Measurements from ENCODE around the gene EPN3.

Gene EPN3

DNA sequence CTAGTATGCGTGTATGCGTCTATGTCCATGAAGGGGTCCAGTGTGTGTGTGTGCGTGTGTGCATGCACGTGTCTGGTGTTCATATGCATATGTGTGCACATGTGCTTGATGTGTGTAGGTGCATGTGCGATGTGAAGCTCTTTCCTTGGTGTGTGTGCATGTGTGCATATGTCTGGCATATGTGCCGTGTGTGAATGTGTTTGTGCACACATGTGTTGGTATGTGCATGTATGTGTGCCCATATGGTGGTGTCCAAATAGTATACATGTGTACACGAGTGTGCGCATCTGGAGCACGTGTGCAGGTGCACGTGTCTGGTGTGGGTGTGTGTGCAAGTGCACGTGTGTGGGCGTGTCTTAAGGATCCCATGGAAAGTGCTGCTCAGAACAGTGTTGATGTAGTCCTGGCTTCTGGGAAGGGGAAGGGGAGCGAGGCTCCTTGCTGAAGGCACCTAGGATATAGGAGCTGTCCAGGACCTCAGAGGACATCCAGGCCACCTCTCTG, 45.0 kb downstream of the EPN3 start:
- Histone ChIP-seq H3K36me3 (ENCODE audit: insufficient read depth, low read length) (no peaks in the 10 kb centered on the region), H3K9me3 (replicated peaks; ENCODE audit: low read length) (no peaks in the 10 kb centered on the region), H3K4me2 (ENCODE audit: low read length) (no peak overlapping the region), H3K4me1 (ENCODE audit: control insufficient read depth, insufficient read depth, low read length) (no peaks in the 10 kb centered on the region), H3K9ac (ENCODE audit: low read depth, low read length) (no peak overlapping the region), H3K4me3 (ENCODE audit: low read length) (no peak overlapping the region), H3K27me3 (ENCODE audit: control insufficient read depth, insufficient read depth, low read length) (peaks cover 74% of the 10 kb centered on the region)

DNA sequence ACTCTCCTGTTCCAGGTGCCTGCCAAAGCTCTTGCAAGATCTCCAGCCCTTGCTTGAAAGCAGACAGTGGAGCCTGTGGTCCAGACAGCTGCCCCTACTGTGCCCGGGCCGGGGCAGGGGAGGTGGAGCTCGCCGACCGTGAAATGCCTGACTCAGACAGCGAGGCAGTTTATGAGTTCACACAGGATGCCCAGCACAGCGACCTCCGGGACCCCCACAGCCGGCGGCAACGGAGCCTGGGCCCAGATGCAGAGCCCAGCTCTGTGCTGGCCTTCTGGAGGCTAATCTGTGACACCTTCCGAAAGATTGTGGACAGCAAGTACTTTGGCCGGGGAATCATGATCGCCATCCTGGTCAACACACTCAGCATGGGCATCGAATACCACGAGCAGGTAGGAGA, 45.6 kb downstream of the EPN3 start:
- H3K4me1 ChIP-seq (ENCODE audit: control insufficient read depth, insufficient read depth, low read length), result no peaks in the 10 kb centered on the region
- H3K27me3 ChIP-seq (ENCODE audit: control insufficient read depth, insufficient read depth, low read length), result peaks cover 74% of the 10 kb centered on the region
- no peak overlapping the region for H3K9ac ChIP-seq (ENCODE audit: low read depth, low read length)
- H3K9me3 ChIP-seq (replicated peaks; ENCODE audit: low read length), result no peaks in the 10 kb centered on the region
- no peak overlapping the region for H3K4me3 ChIP-seq (ENCODE audit: low read length)
- H3K4me2 ChIP-seq (ENCODE audit: low read length), result no peak overlapping the region
- H3K36me3 ChIP-seq (ENCODE audit: insufficient read depth, low read length), result no peaks in the 10 kb centered on the region

DNA sequence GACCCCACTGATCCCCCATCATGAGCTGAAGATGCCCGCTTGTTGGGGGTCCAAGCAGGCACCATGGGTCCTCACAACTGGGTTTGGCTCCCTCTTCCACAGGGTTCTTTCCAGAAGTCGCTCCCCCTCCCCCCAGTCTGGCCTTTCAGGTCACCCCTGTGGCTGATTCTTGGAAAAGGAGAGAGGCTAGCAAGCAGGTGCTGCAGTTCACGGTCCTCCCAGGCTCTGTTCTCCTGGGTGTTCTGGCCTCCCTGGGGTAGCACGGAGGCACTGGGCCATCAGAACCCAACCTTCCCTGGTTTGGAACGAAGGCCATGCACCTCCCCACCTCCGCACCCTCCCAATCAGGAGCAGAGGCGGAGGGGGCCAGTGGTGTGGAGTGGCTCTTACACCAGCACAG, 46.9 kb downstream of the EPN3 start:
- H3K4me2 ChIP-seq (ENCODE audit: low read length), result no peak overlapping the region
- no peak overlapping the region for H3K9ac ChIP-seq (ENCODE audit: low read depth, low read length)
- no peaks in the 10 kb centered on the region for H3K4me1 ChIP-seq (ENCODE audit: control insufficient read depth, insufficient read depth, low read length)
- peaks cover 77% of the 10 kb centered on the region for H3K27me3 ChIP-seq (ENCODE audit: control insufficient read depth, insufficient read depth, low read length)
- H3K9me3 ChIP-seq (replicated peaks; ENCODE audit: low read length), result no peaks in the 10 kb centered on the region
- no peak overlapping the region for H3K4me3 ChIP-seq (ENCODE audit: low read length)
- no peaks in the 10 kb centered on the region for H3K36me3 ChIP-seq (ENCODE audit: insufficient read depth, low read length)

DNA sequence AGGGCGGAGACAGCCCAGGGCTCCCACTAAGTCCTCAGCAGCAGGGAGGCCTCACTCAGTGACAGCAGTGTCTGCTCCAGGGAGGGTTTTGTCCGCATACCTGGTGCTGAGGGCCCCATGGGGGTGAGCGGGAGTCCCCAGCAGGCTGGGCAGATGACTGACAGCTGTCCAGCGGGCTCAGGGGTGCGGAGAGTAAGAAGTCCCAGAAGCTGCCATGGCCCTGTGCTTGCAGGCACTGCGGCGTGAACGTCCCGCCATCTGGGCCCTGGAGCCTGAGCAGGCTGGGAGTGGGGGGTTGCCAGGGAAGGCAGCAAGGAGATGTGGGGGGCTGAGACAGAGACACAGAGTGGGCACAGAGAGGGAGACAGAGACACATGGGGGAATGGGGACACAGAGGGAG, 48.1 kb downstream of the EPN3 start:
- H3K9ac ChIP-seq (ENCODE audit: low read depth, low read length), result no peak overlapping the region

DNA sequence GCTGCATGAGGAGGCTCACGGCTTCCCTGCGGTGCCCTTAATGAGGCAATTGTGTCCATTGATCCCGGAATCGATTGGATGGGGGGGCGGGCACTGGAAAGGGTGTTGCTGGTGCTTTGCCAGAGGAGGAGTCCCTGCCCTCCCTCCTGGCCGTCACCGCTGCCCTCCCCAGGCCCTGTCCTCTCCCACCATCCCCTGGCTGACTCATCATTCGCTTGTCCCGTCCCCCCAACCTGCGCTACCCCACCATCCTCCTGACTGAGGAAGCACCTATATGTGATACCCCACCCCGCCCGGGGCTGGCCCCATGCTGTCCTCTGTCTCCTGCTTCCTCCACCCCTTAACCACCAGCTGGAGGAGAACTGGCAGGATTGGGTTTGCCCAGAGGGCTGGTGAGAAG, 48.8 kb downstream of the EPN3 start:
- no peak overlapping the region for H3K4me2 ChIP-seq (ENCODE audit: low read length)
- H3K36me3 ChIP-seq (ENCODE audit: insufficient read depth, low read length), result no peaks in the 10 kb centered on the region
- H3K4me3 ChIP-seq (ENCODE audit: low read length), result no peak overlapping the region
- H3K27me3 ChIP-seq (ENCODE audit: control insufficient read depth, insufficient read depth, low read length), result peaks cover 76% of the 10 kb centered on the region
- H3K4me1 ChIP-seq (ENCODE audit: control insufficient read depth, insufficient read depth, low read length), result no peaks in the 10 kb centered on the region
- H3K9me3 ChIP-seq (replicated peaks; ENCODE audit: low read length), result no peaks in the 10 kb centered on the region
- H3K9ac ChIP-seq (ENCODE audit: low read depth, low read length), result no peak overlapping the region

More for the DNA sequence above, 48.1 kb downstream of the EPN3 start:
- no peaks in the 10 kb centered on the region for H3K9me3 ChIP-seq (replicated peaks; ENCODE audit: low read length)
- no peaks in the 10 kb centered on the region for H3K4me1 ChIP-seq (ENCODE audit: control insufficient read depth, insufficient read depth, low read length)
- H3K4me3 ChIP-seq (ENCODE audit: low read length), result no peak overlapping the region
- no peak overlapping the region for H3K4me2 ChIP-seq (ENCODE audit: low read length)
- peaks cover 72% of the 10 kb centered on the region for H3K27me3 ChIP-seq (ENCODE audit: control insufficient read depth, insufficient read depth, low read length)
- H3K36me3 ChIP-seq (ENCODE audit: insufficient read depth, low read length), result no peaks in the 10 kb centered on the region

DNA sequence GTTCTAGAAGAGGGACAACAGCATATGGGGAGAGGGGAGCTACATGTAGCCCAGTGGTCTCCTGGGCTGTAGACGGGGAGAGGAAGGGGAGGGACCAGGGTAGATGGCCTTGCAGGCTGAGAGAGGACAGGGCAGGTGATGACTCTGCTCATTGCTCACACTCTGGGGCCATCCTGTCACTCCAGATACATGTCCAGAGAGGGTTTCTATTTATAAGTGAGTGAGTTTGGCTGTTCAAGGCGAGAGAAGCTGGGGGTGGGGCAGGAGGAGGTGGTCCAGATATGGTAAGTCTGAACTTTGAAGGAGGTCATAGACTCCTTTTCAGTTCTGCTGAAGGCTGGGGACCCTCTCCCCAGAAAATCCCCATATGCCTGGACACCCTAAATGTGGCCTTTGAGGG, 50.2 kb downstream of the EPN3 start:
- Histone ChIP-seq H3K9me3 (replicated peaks; ENCODE audit: low read length) (no peaks in the 10 kb centered on the region), H3K4me3 (ENCODE audit: low read length) (no peak overlapping the region), H3K9ac (ENCODE audit: low read depth, low read length) (no peak overlapping the region), H3K27me3 (ENCODE audit: control insufficient read depth, insufficient read depth, low read length) (peaks cover 74% of the 10 kb centered on the region), H3K4me1 (ENCODE audit: control insufficient read depth, insufficient read depth, low read length) (no peaks in the 10 kb centered on the region), H3K36me3 (ENCODE audit: insufficient read depth, low read length) (no peaks in the 10 kb centered on the region), H3K4me2 (ENCODE audit: low read length) (no peak overlapping the region)

DNA sequence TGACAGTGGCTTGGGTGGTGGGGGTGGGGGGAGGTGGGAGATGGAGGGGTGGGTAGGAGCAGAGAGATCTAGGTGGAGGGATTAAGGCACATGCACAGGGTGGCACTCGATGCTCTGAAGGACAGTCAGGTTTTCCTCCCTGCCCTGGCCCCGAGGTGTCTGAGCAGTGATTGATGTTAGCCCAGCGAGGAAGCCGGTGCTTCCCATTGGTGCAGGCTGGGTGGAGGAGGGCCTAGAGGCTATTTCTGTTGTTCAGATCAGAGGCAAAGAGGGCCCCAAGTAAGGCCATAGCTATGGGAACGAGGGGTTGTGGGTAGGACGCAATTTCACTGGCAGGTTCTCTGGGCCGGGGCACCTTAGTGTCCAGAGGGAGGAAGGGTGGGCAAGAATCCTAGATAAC, 51.1 kb downstream of the EPN3 start:
- Histone ChIP-seq H3K9me3 (replicated peaks; ENCODE audit: low read length) (no peaks in the 10 kb centered on the region), H3K4me3 (ENCODE audit: low read length) (no peak overlapping the region), H3K27me3 (ENCODE audit: control insufficient read depth, insufficient read depth, low read length) (peaks cover 69% of the 10 kb centered on the region), H3K36me3 (ENCODE audit: insufficient read depth, low read length) (no peaks in the 10 kb centered on the region), H3K9ac (ENCODE audit: low read depth, low read length) (no peak overlapping the region), H3K4me1 (ENCODE audit: control insufficient read depth, insufficient read depth, low read length) (no peaks in the 10 kb centered on the region), H3K4me2 (ENCODE audit: low read length) (no peak overlapping the region)

DNA sequence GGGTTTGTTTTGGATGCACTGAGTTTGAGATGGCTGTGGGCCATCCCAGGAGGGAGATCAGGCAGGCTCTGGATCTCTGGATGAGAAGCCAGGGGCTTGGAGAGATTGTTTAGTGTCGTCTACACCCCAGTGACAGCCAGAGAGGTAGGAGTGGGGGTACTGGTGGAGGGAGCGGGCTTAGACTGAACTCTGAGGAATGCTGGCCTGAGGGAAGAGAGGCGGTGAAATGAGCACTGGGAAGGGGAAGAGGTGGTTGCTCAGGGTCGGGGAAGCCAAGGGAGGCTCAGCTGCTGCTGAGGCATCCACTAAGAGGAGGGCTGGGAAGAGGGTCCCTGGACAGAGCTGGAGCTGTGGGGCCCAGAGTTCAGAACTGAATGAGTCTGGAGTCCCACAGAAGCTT, 51.6 kb downstream of the EPN3 start:
- H3K27me3 ChIP-seq (ENCODE audit: control insufficient read depth, insufficient read depth, low read length), result peaks cover 64% of the 10 kb centered on the region
- no peak overlapping the region for H3K9ac ChIP-seq (ENCODE audit: low read depth, low read length)
- H3K4me2 ChIP-seq (ENCODE audit: low read length), result no peak overlapping the region
- no peaks in the 10 kb centered on the region for H3K36me3 ChIP-seq (ENCODE audit: insufficient read depth, low read length)
- no peak overlapping the region for H3K4me3 ChIP-seq (ENCODE audit: low read length)
- peaks cover 1% of the 10 kb centered on the region for H3K4me1 ChIP-seq (ENCODE audit: control insufficient read depth, insufficient read depth, low read length)
- no peaks in the 10 kb centered on the region for H3K9me3 ChIP-seq (replicated peaks; ENCODE audit: low read length)

DNA sequence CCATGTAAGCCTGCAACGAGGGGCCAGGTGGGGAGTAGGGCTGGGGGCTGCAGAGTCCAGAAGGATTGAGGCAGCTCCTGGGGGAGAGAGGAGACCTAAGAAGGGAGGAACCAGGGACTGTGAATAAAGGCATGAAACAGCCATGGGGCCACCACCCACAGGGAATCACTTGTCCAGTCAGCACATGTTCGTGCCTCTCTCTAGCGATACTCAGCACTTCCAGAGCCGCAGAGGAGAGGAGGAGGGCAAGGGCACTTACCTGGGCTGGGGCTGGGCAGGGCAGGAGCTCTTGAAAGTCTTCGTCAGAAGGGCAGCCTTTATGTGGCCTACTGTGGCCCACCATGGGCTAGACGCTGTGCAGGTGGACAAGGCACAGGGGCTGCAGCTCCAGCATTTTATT, 52.2 kb downstream of the EPN3 start:
- Histone ChIP-seq H3K9ac (ENCODE audit: low read depth, low read length) (no peak overlapping the region), H3K4me2 (ENCODE audit: low read length) (no peak overlapping the region), H3K4me3 (ENCODE audit: low read length) (no peak overlapping the region)

DNA sequence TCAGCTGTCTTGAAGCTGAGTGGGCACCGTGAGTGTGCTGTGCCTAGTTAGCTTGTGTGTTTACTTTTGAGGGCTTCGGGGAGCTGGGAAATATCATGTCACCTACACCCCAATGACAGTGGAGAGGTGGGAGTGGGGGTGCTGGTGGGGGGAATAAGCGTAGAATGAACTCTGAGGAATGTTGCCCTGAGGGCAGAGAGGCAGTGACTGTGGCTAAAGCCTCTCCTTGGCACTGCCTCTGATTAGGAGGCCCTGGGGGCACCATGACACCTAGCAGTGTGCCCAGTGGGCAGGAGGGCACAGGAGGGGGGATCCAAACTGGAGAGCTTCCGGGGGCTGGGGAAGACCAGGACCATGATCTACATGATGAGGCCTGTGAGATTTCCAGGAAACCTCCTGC, 52.8 kb downstream of the EPN3 start:
- Histone ChIP-seq H3K36me3 (ENCODE audit: insufficient read depth, low read length) (no peaks in the 10 kb centered on the region), H3K27me3 (ENCODE audit: control insufficient read depth, insufficient read depth, low read length) (peaks cover 54% of the 10 kb centered on the region), H3K4me2 (ENCODE audit: low read length) (no peak overlapping the region), H3K4me3 (ENCODE audit: low read length) (no peak overlapping the region), H3K9ac (ENCODE audit: low read depth, low read length) (no peak overlapping the region), H3K4me1 (ENCODE audit: control insufficient read depth, insufficient read depth, low read length) (peaks cover 7% of the 10 kb centered on the region), H3K9me3 (replicated peaks; ENCODE audit: low read length) (no peaks in the 10 kb centered on the region)

More for the DNA sequence above, 52.2 kb downstream of the EPN3 start:
- Histone ChIP-seq H3K9me3 (replicated peaks; ENCODE audit: low read length) (no peaks in the 10 kb centered on the region), H3K36me3 (ENCODE audit: insufficient read depth, low read length) (no peaks in the 10 kb centered on the region), H3K27me3 (ENCODE audit: control insufficient read depth, insufficient read depth, low read length) (peaks cover 59% of the 10 kb centered on the region), H3K4me1 (ENCODE audit: control insufficient read depth, insufficient read depth, low read length) (peaks cover 7% of the 10 kb centered on the region)

DNA sequence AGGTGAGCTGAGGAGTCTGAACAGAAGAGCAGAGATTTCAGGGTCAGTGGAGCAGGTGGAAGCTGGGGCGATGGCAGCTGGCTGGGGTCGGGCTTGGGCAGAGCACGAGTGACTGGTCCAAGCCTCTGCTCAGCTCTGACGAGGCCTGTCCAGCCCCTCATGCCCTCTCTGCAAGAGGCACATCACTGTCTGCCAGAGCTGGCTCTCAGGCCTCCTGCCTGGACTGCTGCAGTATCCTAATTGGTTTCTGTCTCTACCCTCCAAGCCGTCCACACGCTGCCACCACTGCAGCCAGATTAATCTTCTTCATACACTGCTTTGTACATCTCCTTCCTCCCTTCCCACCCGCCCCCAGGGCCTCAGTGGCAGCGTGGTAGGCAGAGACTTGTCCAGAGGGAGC, 53.4 kb downstream of the EPN3 start:
- H3K9ac ChIP-seq (ENCODE audit: low read depth, low read length), result no peak overlapping the region

DNA sequence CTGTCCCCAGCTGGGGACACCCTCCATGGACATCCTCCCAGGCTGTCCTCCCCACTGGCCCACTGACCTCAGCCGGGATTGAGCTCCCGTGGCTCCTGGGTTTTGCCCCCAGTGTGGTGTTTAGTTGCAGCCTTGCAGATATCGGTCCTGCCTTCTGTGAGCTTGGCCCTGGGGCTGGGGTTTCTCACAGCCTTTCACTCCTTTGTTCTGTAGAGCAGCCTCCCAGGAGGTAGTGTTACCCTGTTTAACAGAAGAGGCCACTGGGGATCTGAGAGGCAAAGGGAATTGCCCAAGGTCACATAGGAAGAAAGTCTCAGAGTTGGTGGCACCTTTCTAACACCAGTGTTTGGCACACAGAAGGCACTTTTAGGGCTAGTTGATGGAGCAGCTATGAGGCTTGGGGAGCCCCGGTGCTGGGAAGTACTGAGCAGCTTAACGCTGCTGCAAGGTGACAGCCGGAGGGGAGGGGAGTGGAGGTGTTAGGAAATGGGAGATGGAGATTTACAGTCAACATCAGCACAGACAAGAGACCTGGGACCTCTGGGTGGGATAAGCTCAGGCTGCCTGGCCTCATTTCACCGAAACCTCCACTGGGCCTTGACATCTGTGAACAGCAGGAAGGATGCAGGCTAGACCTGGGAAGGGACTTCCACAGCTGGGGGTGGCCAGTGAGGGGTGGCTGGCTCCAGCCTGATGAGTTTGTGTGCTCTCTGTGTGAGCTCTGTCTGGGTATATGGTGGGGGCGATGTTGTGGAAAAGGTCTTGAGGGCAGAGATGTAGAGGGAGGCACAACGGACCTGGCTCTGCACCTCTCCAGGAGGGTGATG, 54.1 kb downstream of the EPN3 start:
- Histone ChIP-seq H3K27me3 (ENCODE audit: control insufficient read depth, insufficient read depth, low read length) (peaks cover 48% of the 10 kb centered on the region), H3K4me3 (ENCODE audit: low read length) (no peak overlapping the region), H3K4me1 (ENCODE audit: control insufficient read depth, insufficient read depth, low read length) (peaks cover 7% of the 10 kb centered on the region), H3K4me2 (ENCODE audit: low read length) (no peak overlapping the region), H3K36me3 (ENCODE audit: insufficient read depth, low read length) (no peaks in the 10 kb centered on the region), H3K9ac (ENCODE audit: low read depth, low read length) (no peak overlapping the region), H3K9me3 (replicated peaks; ENCODE audit: low read length) (no peaks in the 10 kb centered on the region)

More for the DNA sequence above, 53.4 kb downstream of the EPN3 start:
- Histone ChIP-seq H3K4me2 (ENCODE audit: low read length) (no peak overlapping the region), H3K4me3 (ENCODE audit: low read length) (no peak overlapping the region), H3K27me3 (ENCODE audit: control insufficient read depth, insufficient read depth, low read length) (peaks cover 51% of the 10 kb centered on the region), H3K36me3 (ENCODE audit: insufficient read depth, low read length) (no peaks in the 10 kb centered on the region), H3K4me1 (ENCODE audit: control insufficient read depth, insufficient read depth, low read length) (peaks cover 7% of the 10 kb centered on the region), H3K9me3 (replicated peaks; ENCODE audit: low read length) (no peaks in the 10 kb centered on the region)
